Midbrain (tissue), 1 donor: Measurements from ENCODE around the gene FXYD2.

ENCODE experiments used
- DNase-seq: peaks from one replicate; lab custom pipeline; 2025; lab: John Stamatoyannopoulos, UW

Gene FXYD2

DNA sequence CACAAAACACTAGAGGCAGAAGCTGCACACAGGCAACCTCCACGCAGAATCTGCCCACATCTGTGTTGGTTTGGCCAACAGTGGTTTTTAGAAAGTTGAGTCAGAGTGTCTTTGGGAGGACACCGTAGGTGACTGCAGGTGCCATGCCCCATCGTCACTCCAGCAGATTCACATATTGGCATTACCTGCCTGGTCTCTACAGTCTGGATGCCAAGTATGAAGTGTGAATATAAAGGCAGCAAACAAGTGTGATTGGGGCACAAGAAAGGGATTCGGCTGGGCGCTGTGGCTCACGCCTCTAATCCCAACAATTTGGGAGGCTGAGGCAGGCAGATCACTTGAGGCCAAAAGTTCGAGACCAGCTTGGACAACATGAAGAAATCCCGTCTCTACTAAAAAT is 11.0 kb upstream of the FXYD2 start:
- no peak for DNase-seq

DNA sequence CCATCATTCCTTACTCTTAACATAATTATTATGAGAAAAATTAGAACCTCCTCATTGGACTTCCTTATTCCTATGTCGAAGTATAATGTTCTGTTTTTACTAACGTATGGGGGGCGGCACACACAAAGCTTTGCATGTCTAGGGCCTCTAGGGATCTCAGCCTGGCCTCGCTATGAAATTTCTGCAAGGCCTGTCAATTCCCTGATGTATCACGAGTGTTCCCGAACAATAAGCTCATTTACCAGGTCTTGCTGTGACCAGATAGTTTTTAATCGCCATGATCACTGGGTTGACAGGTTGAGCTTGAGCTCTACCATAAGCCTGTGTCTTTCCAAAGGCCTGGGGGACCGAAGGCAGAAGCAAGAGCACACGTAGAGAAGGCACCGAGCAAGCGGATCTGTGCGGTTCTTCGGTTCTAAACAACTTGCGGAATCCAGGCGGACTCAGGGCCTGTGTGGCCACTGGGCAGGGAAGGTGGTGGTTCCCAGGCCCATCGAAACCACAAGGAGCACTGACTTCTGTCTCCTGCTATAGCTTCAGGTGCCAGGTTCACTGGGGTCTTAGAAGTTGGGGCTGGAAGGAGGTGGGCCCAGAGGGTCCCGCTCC is 10.4 kb upstream of the FXYD2 start:
- DNase-seq, result no peak

DNA sequence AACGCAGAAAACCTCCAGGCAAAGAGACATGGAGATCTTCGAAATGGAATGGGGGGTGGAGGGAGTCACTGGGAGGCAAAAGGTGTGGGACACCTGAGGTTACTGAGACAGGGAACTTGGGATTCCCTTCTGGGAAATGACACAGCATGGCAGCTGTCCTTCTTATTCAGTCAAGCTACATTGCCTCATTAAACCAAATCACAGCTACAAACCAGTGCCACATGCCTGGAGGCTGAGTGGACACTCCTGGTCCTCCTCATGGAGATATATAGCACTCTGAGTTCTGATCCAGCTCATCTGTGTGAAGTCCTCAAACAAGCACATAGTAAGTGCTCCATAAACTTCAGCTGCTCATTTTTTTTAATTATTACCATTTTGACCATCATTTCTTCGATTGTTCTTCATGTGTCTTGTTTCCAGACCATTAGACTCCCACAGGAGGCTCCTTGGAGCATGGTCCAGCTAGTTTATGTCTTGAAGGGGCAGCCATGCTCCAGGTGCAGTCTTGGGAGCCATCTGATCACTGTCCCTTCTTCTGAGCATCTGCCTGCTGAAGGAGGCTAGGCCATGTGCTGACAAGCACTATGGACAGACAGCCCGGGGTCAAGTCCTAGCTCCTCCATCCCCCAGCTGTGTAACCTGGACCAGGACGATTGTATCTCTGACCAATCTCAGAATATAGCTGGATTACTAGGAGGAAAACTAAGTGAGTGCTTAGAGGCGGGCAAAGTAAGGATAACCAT is 9.7 kb upstream of the FXYD2 start:
- no peak for DNase-seq

DNA sequence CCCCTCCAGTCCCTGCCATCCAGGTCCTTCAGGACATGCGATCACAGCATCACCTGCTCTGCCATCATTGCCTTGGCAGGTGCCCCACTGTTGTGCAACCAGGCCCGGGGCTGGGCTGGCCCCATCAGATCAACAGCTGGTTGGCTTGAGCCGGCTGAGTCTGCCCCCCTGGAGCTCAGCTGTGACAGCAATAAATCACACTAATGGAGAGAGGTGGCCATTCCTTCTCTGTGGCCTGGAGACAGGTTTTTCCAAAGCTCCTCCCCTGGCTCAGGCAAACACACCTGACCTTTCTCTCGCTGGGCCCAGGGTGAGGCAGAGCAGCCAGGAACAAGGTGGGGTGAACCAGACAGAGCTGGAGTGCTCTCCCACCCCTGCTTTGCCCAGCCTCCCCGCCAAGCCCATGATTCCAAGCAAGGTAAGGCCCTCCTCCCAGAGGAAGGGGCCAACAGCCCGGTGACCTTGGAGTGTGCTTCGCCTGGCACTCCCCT is 8.9 kb upstream of the FXYD2 start:
- DNase-seq, result no peak

DNA sequence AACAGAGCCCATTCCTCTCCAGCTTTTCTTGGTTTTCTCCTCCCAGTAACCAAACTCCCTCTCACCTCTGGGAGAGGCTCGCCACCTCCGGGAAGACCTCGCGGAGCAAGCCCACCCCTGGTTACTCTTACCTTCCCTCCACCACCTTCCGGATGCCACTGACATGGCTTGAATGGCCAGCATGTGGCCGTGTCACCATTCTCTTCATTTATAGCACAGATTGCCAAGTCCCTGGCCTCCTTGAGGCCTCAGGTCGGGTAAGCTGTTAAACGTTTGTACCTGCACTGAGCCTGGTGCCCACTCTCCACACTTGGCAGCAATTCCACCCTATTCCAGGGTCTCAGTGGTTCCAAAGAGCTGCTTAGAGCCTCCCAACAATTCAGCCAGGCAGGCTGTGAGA is 8.0 kb upstream of the FXYD2 start:
- DNase-seq, result no peak

DNA sequence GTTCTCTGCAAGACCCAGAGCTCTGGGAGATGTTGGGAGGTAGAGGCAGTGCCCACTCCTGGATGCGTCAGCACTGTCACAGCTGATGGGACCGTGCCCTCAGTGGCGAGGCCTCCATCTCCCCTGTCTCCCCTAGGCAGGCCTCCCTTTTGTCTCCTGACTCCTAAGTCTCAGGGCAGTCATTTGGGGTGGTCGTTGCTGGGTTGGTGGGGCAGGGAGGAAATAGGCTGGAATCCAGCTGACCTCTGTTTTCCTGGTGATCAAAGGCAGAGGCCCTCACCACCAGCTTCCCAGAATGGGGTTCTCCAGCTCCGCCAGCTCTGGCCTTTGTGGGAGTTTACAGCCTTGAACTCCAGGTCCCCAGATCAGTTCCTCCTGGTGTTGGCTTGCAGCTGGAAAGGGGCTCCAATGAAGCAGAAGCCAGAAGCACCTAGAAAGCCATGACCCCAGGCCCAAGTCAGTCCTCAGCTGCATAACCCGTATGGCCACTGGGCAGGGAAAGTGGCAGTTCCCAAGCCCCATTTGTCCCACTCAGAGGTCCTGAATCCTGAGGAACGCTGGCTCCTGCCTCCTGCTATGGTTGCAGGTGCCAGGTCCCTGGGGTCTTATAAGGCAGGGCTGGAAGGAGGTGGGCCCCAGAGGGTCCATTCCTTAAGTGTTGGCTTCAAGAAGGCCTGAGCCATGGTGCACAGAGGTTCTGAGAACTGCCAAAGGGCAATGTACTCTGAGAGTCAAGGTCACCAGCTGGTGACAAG is 7.3 kb upstream of the FXYD2 start:
- no peak for DNase-seq

DNA sequence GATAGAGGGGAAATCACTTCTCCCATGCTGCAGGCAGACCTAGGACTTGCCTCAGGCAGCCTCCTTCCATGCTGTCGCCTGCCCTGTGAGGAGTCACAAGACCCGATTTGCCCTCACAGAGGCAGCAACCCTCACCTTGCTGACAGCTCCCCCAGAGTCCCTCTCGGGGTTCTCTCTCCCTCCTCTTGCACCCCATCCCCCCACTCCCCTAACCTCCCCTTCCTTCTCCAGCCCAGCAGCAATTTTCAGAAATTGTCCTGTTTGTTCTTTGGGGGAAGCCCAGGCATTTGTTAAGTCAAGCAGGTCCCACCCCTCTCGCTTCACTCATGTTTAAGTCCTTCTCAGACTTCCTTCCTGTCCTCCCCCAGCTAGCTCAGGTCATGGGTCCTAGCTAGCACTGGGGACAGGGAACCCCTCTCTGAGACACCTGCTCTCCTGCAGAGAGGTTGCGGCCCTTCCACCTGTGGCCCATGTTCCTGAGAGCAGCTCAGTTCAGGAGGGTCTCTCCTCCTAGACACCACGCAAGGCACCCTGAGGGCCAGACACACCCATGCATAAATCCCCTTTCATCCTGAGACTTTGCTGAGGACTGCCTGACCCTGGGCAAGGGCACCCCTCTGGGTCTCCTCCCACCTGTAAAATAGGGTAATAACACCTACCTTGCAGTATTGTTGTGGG is 6.3 kb upstream of the FXYD2 start:
- no peak for DNase-seq

DNA sequence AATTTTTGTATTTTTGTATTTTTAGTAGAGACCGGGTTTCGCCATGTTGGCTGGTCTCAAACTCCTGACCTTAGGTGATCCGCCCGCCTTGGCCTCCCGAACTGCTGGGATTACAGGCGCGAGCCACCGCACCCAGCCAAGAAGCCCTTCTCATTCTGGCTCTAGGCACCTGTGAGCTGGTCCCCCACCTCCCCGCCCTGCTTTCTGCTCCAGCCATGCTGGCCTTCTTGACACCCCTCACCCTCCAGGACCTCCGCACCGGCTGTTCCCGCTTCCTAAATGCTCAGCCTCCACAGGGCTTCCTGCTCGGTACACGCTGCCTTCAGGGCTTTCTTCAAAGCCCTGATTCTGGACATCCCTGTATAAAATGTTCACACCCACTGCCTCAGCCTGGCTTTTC is 5.5 kb upstream of the FXYD2 start:
- DNase-seq, result no peak

DNA sequence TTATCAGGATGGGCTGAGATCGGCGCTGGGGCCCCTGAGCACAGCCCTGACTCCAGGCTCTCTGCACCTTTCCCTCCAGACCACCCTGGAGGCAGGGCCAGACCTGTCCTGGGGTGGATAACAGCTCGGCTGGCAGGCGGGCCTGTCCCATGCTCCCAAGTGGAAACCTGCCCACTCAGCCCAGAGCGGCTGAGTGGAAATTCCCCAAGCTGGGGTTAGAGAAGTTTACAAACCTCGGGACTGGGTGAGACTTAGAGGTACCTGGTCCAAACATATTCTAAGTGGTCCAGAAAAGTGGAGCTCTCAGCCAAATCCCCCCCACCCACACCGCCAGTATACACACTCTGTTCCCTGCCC is 4.8 kb upstream of the FXYD2 start:
- DNase-seq, result no peak

DNA sequence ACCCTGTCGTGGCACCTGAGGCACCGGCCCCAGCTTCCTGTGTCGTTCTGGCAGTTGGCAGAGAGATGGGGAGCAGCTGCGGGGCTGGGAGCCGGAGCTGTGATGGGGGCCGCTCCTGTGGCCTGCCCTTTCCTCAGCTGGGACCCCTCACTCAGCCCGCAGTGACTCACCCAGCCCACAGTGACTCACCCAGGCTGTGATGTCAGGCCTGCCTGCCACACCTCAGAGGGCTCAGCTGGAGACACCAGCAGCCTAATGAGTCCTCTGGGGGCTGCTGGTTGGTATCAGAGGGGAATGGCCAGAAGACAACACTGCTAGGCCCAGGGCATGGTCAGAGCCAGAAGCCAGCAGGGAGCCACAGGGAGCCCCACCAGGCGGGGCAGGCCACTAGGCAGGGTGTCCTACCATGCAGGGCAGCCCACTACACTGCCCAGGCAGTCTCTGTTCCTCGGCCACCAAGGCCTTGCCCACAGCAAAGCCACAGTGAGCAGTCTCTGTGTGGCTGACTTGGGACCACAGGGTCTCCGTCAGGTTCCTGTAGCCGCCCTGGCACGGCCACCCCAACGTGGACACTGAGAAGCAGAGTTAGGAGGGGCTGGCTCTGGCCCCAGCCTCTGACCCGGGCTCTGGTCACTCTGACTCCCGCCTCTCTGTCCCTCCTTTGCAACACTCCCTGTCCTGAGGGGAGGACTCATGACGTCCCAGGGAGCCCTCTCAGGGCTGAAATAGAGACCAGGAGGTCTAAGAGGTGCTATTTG is 4.2 kb upstream of the FXYD2 start:
- DNase-seq, result no peak

DNA sequence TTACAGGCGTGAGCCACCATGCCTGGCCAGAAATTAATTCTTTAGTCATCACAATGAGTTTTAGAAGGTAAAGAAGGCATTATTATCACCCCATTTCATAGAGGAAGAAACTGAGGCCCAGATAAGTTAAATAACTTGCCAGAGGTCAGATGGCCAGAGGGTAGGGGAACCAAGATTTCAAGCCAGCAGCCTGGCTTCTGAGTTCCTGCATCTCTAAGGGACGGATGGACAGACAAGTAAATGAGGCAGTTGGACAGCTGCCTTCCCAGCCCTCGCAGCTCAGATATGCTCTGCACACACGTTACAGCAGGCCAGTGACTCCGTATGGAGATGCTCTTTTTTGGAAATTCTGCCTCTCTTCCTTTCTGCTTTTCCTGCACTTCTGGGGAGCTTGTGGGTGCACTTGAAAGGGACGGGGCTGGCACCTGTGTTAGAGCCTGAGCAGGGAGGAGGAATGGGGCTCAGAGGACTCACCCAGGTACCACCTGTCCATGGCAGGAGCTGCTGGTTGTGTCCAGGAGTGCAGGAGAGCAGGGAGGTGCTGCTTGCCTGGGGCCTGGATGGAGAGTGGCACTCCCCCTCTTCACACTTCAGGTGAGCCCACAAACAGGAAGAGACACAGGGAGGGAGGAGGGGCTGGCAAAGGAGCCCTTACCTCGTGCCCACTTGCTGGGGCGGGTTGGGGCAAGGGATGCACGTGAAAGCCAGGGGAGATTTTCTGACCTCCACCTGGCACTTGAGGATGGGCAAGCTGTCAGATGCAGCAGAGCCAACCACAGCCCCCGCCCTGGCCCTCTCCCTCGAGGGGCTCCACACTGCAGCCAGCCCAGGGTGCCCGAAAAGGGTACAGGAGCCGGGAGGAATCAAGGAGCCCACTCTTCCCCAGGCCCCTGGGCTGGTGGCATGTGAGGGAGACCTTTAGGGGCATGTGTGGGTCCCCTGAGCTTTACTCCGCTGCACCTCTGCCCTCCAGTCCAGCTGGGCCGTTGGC is 3.3 kb upstream of the FXYD2 start:
- DNase-seq, result no peak

DNA sequence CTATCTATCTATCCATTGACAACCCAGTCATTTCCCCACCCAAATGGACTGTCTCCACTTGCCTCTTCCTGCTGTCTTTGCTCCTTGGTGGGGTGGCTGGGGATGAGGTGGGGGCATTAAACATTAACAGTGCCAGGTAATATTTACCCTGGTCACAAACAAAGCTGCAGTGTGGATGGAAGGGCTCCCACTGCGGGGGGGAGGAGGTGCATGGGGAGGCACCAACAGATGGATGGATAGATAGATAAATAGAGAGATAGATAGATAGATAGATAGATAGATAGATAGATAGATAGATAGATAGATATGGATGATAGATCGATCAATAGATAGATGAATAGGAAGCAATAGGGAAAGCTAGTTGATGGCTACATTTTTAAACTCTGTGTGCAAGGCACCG is 2.3 kb upstream of the FXYD2 start:
- no peak for DNase-seq

DNA sequence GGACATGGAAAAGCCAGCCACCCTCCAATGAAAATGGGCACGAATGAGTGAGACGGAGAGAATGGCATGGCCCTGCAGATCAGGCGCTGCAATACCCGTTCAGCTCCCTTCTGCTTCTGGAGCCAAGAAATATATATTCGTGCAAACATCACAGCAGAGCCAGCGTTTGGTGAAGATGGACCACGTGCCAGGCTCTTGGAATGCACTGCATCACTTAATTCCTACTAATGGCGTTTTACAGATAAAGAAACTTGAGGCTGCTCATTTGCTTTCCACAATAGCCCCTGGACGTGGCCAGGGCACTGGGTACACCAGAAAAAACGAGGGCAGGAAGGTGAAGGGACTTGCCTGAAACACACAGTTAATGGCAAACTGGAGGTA is 1.6 kb upstream of the FXYD2 start:
- DNase-seq, result no peak

DNA sequence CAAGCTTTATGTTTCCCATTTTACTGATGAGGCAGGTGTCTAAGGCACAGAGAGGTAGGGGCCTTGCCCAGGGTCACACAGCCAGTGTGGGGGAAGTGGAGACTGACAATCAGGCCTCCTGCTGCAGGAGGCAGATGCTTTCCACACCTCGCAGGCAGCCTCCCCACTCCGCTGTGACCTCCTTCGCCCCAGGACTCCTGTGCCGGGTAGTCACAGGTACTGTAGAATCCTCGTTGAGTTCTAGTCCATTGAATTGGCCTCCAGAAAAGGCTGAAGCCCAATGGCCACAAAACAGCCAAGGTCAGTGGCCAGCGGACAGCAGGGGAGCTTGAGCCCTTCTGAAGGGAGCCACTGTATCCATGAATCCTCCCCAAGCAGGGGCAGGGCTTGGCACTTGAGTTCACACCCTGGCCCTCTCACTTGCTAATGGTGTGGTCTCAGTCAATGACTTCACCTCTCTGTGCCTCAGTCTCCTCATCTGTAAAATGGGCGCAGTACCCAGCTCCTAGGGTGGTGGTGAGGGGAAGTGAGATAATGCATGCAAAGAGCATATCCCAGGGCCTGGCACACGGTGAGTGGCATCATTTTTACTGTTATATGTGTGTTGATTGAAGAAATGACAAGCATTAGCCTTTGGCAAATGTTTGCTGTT is 1.1 kb upstream of the FXYD2 start:
- DNase-seq, result no peak

DNA sequence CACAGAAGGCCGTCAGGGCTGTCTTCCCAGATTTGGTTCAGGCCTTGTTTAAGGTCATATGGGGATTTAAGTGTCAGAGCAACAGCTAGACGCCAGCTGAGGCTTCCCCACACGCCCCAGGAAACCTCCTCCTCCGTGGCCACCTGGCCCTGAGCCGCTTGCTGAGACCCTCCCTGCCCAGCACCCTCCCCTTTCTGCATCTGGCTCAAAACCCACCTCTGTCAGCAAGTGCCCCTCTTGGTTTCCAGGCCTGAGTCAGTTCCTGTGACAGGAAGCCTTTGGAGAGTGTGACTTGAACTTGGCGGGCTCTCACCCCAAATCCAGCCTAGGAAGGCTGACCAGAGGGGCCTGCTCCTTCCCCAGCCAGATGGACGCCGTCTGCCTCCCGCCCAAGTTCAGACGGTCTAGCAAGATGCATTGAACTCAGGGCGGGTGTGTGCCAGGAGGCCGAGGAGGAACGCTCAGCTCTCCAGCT is 561 bp downstream of the FXYD2 start:
- no peak for DNase-seq

DNA sequence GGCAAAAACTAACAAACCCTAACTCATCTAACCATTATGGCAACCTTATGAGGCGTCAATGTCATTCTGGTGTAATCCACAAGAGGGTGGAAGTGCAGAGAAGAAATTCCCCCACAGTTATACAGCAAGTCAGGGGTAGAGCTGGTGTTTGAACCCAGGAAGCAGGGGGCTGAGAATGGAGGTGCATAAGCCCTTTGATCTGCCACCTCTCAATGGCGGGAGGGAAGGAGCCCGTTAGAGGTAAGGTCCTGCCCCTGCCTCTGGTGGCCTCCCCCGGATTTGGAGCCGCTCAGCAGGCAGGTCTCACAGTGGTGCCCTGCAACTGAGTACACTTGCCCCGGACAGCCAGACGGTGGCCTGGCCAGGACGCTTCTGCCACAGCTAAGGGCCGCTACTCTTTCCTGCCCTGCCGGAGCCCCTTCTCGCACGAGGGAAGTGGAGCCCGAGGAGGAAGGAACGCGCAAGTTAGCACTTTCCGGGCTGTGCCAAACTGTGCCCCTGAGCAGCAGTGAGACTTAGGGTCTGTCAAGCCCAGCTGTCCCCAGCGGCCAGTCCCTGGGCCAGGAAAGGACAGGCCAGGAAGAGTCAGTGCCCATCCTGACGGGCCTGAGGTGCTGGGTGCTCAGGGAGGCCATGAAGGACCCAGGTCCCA is 1.1 kb downstream of the FXYD2 start:
- DNase-seq, result no peak

DNA sequence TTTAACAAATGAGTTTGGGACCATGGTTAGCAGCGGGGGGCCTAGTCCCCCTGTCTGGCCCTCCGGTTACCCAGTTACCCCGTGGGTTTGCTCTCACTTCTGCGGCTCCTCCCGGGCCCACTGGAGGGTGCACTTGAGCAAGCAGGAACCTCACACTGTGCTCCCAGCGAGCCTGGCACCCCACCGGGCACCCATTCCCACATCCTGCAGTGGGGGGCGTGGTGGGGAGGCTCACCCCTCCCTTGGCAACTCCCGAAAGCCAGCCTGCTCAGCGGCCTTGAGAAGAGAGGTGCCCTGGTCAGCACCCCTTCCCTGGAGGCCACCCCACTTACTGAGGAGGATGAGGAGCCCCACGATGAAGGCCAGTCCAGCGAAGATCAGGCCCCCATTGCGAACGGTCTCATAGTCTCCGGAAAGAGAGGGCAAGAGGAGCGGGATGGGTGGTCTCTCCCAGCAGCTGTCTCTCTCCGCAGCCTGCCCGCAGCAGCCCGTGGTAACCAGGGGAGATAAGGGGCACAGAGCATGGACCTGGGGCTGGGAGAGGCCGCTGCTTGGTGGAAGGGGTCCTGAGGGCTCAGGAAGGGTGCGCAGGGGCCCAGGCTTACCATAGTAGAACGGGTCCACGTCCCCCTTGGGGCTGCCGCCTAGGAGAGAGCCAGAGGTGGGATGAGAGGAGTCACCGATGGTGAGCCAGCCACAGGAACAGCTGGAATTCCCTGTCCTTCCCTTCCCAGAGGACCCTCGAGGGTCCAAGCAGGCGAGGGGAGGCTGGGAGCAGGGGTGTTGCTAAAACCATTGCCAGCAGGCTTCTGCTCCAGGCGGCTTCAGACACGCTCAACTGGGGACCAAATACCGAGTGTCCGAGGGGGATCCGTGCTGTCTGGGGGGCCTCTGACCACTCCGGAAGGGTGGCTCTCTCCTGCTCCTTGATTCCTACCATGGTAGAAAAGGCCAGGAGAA is 2.2 kb downstream of the FXYD2 start:
- DNase-seq, result peak; percentile 8

DNA sequence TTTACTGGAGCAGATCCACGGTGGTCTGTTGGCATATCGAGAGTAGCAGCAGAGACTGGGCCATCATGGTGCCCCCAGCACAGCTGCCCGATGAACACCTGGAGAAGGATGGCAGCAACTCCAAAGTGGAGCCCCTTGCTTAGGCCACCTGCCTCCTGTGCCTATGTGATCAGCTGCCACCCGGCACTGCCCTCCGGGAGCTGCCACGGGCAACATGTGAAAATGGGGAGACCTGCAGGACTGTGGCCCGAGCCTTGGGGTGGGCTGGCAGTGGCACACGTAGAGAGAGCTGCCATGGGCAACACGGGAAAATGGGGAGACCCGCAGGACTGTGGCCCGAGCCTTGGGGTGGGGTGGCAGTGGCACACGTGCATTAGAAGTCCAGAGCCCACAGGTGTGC is 3.1 kb downstream of the FXYD2 start:
- no peak for DNase-seq
